ENCODE results near the gene ERV3-1.
"Not testable (repeated sequence)": the region's sequence is repeated elsewhere in the genome, so short reads cannot be mapped to it uniquely, and the experiment has no call there.

Gene ERV3-1

DNA sequence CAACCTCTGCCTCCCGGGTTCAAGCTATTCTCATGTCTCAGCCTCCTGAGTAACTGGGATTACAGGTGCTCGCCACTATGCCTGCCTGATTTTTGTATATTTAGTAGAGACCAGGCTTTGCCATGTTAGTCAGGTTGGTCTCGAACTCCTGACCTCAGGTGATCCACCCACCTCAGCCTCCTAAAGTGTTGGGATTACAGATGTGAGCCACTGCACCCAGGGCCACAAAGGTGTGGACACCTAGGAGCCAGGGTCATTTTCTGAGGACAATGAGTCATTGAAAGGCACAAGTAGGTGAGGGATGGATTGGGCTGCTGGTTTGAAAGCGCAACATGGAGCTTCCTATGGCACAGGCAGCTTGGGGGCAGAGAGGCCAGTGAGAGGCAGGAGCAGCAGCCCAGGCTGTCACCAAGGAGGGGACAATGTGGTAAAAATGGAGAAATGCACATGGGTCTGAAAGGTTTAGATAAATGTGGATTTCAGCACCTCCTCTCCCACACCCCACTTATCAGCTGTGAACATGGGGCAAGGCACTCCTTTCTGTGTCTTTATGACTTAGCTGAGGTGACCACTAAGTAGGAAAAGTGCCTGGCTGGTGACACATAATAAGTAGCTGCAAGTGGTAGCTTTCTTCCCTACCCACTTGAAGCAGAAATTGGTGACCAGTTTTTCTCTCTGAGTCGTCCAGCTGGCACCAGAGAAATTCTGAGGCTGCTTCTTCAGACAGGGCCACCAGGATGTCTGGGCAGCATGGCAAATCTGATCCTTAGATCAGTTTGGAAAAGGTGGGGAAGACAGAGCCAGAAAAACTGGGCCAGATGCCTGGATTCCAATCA is 61.6 kb downstream of the ERV3-1 start:
- DNase-seq (ENCODE audit: low read depth in 2 of 2), result not testable (repeated sequence)

Measured in stimulated activated CD4-positive, alpha-beta T cell treated with anti-CD3 and anti-CD28 coated beads, Interleukin-12 subunit alpha, Interleukin-12 subunit beta, amount 100 ng/mL, for 24 hours (primary cell).